HepG2 (cell line): Measurements from ENCODE around the gene KIF22. TPM values are rescaled to one million over a fixed set of nuclear protein-coding genes. Genes with fewer than 3 reads are reported as not detected.

Experiments
- BHLHE40 ChIP-seq: IDR thresholded peaks from 2 replicates; pipeline ENCODE4 v1.6.1; 2011; ENCODE audit warnings: low read length, improper control_type of control experiment
- CREM ChIP-seq, 2 experiments: sonication (generic) in 1 of 2; formaldehyde crosslinking in 1 of 2; IDR thresholded peaks; 2 replicates each; pipeline versions ENCODE4 v1.4.0 to v1.6.1; 2016 to 2020; ENCODE audit warnings: antibody characterized with exemption in 1 of 2, mild to moderate bottlenecking in 1 of 2, missing genetic modification reagents in 1 of 2
- EEA1 ChIP-seq: sonication (generic); formaldehyde crosslinking; IDR thresholded peaks from 2 replicates; pipeline ENCODE4 v1.5.1; 2020; ENCODE audit warnings: mild to moderate bottlenecking, missing genetic modification reagents, borderline replicate concordance
- ESRRA ChIP-seq: sonication (generic); formaldehyde crosslinking; IDR thresholded peaks from 2 replicates; pipeline ENCODE4 v1.5.1; 2020; ENCODE audit warnings: mild to moderate bottlenecking, low read depth, missing genetic modification reagents
- FOXK2 ChIP-seq: fragments of 450-650 bp; IDR thresholded peaks from 2 replicates; pipeline ENCODE4 v1.6.1; 2016
- PHF5A ChIP-seq: IDR thresholded peaks from one replicate; pipeline ENCODE4 v1.6.1; 2018; ENCODE audit warnings: low read depth, missing genetic modification reagents; ENCODE audit not compliant: unreplicated experiment
- POGZ ChIP-seq: sonication (generic); formaldehyde crosslinking; IDR thresholded peaks from 2 replicates; pipeline ENCODE4 v1.4.0; 2020; ENCODE audit warnings: mild to moderate bottlenecking, missing genetic modification reagents
- ZFP37 ChIP-seq: sonication (generic); formaldehyde crosslinking; IDR thresholded peaks from 2 replicates; pipeline ENCODE4 v1.4.0; 2020; ENCODE audit warnings: missing genetic modification reagents, borderline replicate concordance
- ZFP62 ChIP-seq: sonication (generic); formaldehyde crosslinking; IDR thresholded peaks from 2 replicates; pipeline ENCODE4 v1.4.0; 2020; ENCODE audit warnings: missing genetic modification reagents
- ZNF354B ChIP-seq: sonication (generic); formaldehyde crosslinking; IDR thresholded peaks from 2 replicates; pipeline ENCODE4 v1.8.0; 2022; ENCODE audit warnings: mild to moderate bottlenecking, missing genetic modification reagents
- ZNF547 ChIP-seq: sonication (generic); formaldehyde crosslinking; IDR thresholded peaks from 2 replicates; pipeline ENCODE4 v1.5.1; 2020; ENCODE audit warnings: mild to moderate bottlenecking, missing genetic modification reagents
- ZNF766 ChIP-seq: sonication (generic); formaldehyde crosslinking; IDR thresholded peaks from 2 replicates; pipeline ENCODE4 v1.5.0; 2020; ENCODE audit warnings: missing genetic modification reagents, borderline replicate concordance
- ZNF841 ChIP-seq: sonication (generic); formaldehyde crosslinking; IDR thresholded peaks from 2 replicates; pipeline ENCODE4 v1.8.1; 2023; ENCODE audit warnings: missing genetic modification reagents, borderline replicate concordance
- polyA plus RNA-seq, 8 experiments: library from polyadenylated mRNA; depleted of rRNA in 3 of 8; stranded (reverse) in 7 of 8; unstranded in 1 of 8; fragments of >200 nt; fragmentation: Illumina TruSeq in 4 of 8; extraction: Trizol in 4 of 8; gene quantifications; 2 replicates each; pipeline versions ENCODE4 v1.2.1 to v1.2.3, GENCODE V29; 2011 to 2016; ENCODE audit warnings: low read depth in 4 of 8, missing spikeins in 1 of 8, mixed read lengths in 1 of 8; ENCODE audit not compliant: insufficient read depth in 1 of 8
- total RNA-seq, 5 experiments: library from RNA; depleted of rRNA; stranded (reverse); fragments of >200 nt; fragmentation: Illumina TruSeq; extraction: Trizol; gene quantifications; 2 replicates each; pipeline ENCODE4 v1.2.3, GENCODE V29; 2016; ENCODE audit warnings: low read depth in 1 of 5
- TF ChIP-seq, protein P1 (sequence below): sonication (generic); formaldehyde crosslinking; IDR thresholded peaks from 2 replicates; pipeline ENCODE4 v1.9.0; 2021; ENCODE audit warnings: mild to moderate bottlenecking, missing genetic modification reagents
- TF ChIP-seq, protein P2 (sequence below): sonication (generic); formaldehyde crosslinking; IDR thresholded peaks from 2 replicates; pipeline ENCODE4 v1.5.0; 2020; ENCODE audit warnings: missing genetic modification reagents
- TF ChIP-seq, protein P3 (sequence below), 2 experiments: fragments of 450-650 bp in 1 of 2; sonication (generic) in 1 of 2; formaldehyde crosslinking; IDR thresholded peaks; 2 replicates each; pipeline versions ENCODE4 v1.5.0 to v1.8.0; 2020 to 2022; ENCODE audit warnings: mild to moderate bottlenecking in 1 of 2, missing genetic modification reagents in 1 of 2
- TF ChIP-seq, protein P4 (sequence below): sonication (generic); formaldehyde crosslinking; IDR thresholded peaks from 2 replicates; pipeline ENCODE4 v1.5.1; 2020; ENCODE audit warnings: mild to moderate bottlenecking, missing genetic modification reagents, moderate library complexity

The KIF22 gene
- total and polyA plus RNA-seq, 2 of the 13 experiments (the other 11 are each of a cell fraction or from before 2014, with no cell fraction given), result 95.8 to 118 TPM

DNA sequence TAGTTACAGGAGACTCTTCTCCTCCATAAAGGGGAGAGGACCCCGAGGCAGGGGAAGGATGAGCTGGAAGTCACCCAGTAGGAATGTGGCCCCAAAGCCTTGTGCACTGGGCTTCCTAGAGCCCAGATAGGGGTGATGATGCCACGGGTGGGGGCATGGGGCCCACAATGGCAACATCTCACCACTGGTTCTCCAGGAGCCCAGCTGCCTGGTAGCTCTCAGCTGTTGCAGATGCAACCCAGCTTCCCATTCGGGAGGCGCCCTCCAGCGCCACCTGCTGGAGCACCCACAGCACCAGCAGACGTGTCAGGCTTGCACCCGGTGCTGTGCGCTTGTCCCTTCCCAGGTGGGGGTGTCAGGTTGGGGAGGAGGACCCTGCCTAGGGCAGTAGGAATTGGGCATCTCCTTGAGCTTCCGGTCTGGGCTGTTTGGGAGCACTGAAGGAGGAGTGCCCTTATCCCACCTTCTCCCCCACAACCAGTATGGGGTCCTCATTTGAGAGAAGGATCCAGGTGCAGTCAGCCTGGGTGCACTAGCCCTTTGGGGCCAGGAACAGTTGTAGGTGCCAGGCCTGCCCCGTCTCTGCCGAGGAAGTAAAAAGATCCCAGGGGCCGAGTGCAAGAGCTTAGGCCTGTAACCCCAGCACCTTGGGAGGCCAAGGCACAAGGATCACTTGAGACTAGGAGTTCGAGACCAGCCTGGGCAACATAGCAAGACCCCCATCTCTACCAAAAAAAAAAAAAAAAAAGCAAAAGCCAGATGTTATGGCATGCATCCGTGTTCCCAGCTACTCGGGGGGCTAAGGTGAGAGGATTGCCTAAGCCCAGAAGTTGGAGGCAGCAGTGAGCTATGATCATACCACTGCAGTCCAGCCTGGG is 58.1 kb downstream of the KIF22 start (continued):
- TF ChIP-seq, protein P1, sequence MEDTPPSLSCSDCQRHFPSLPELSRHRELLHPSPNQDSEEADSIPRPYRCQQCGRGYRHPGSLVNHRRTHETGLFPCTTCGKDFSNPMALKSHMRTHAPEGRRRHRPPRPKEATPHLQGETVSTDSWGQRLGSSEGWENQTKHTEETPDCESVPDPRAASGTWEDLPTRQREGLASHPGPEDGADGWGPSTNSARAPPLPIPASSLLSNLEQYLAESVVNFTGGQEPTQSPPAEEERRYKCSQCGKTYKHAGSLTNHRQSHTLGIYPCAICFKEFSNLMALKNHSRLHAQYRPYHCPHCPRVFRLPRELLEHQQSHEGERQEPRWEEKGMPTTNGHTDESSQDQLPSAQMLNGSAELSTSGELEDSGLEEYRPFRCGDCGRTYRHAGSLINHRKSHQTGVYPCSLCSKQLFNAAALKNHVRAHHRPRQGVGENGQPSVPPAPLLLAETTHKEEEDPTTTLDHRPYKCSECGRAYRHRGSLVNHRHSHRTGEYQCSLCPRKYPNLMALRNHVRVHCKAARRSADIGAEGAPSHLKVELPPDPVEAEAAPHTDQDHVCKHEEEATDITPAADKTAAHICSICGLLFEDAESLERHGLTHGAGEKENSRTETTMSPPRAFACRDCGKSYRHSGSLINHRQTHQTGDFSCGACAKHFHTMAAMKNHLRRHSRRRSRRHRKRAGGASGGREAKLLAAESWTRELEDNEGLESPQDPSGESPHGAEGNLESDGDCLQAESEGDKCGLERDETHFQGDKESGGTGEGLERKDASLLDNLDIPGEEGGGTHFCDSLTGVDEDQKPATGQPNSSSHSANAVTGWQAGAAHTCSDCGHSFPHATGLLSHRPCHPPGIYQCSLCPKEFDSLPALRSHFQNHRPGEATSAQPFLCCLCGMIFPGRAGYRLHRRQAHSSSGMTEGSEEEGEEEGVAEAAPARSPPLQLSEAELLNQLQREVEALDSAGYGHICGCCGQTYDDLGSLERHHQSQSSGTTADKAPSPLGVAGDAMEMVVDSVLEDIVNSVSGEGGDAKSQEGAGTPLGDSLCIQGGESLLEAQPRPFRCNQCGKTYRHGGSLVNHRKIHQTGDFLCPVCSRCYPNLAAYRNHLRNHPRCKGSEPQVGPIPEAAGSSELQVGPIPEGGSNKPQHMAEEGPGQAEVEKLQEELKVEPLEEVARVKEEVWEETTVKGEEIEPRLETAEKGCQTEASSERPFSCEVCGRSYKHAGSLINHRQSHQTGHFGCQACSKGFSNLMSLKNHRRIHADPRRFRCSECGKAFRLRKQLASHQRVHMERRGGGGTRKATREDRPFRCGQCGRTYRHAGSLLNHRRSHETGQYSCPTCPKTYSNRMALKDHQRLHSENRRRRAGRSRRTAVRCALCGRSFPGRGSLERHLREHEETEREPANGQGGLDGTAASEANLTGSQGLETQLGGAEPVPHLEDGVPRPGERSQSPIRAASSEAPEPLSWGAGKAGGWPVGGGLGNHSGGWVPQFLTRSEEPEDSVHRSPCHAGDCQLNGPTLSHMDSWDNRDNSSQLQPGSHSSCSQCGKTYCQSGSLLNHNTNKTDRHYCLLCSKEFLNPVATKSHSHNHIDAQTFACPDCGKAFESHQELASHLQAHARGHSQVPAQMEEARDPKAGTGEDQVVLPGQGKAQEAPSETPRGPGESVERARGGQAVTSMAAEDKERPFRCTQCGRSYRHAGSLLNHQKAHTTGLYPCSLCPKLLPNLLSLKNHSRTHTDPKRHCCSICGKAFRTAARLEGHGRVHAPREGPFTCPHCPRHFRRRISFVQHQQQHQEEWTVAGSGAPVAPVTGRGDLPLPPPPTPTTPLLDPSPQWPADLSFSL (CRISPR knock-in tag), result no peak
- TF ChIP-seq BHLHE40, result no peak
- 0 out of 2 replicates have a peak, but pooled peaks have one; percentile 60 for TF ChIP-seq ZNF766 (CRISPR knock-in tag)
- no peak for TF ChIP-seq POGZ (CRISPR knock-in tag)
- TF ChIP-seq ZNF547 (CRISPR knock-in tag), result no peak
- TF ChIP-seq ZFP62 (CRISPR knock-in tag), result no peak
- no peak for TF ChIP-seq ZFP37 (CRISPR knock-in tag)
- TF ChIP-seq ESRRA (CRISPR knock-in tag), result no peak
- TF ChIP-seq ZNF354B (CRISPR knock-in tag), result no peak
- TF ChIP-seq, protein P2, sequence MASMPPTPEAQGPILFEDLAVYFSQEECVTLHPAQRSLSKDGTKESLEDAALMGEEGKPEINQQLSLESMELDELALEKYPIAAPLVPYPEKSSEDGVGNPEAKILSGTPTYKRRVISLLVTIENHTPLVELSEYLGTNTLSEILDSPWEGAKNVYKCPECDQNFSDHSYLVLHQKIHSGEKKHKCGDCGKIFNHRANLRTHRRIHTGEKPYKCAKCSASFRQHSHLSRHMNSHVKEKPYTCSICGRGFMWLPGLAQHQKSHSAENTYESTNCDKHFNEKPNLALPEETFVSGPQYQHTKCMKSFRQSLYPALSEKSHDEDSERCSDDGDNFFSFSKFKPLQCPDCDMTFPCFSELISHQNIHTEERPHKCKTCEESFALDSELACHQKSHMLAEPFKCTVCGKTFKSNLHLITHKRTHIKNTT (CRISPR knock-in tag), result no peak
- no peak for TF ChIP-seq CREM (IDR thresholded peaks at IDR 0.05)
- no peak for TF ChIP-seq CREM (CRISPR knock-in tag; IDR thresholded peaks at IDR 0.05)
- TF ChIP-seq PHF5A (CRISPR knock-in tag), result no peak
- TF ChIP-seq EEA1, result no peak; the same call in 1 of the 2 replicates
- TF ChIP-seq FOXK2, result no peak
- TF ChIP-seq, protein P3, sequence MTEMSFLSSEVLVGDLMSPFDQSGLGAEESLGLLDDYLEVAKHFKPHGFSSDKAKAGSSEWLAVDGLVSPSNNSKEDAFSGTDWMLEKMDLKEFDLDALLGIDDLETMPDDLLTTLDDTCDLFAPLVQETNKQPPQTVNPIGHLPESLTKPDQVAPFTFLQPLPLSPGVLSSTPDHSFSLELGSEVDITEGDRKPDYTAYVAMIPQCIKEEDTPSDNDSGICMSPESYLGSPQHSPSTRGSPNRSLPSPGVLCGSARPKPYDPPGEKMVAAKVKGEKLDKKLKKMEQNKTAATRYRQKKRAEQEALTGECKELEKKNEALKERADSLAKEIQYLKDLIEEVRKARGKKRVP (CRISPR knock-in tag; IDR thresholded peaks at IDR 0.05), result 0 out of 4 replicates have a peak, but pooled peaks of 1 of the 2 experiments have one; percentile 27
- TF ChIP-seq ZNF841, result no peak
- TF ChIP-seq, protein P4, sequence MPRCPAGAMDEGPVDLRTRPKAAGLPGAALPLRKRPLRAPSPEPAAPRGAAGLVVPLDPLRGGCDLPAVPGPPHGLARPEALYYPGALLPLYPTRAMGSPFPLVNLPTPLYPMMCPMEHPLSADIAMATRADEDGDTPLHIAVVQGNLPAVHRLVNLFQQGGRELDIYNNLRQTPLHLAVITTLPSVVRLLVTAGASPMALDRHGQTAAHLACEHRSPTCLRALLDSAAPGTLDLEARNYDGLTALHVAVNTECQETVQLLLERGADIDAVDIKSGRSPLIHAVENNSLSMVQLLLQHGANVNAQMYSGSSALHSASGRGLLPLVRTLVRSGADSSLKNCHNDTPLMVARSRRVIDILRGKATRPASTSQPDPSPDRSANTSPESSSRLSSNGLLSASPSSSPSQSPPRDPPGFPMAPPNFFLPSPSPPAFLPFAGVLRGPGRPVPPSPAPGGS (CRISPR knock-in tag), result no peak
